Activated CD8-positive, alpha-beta memory T cell treated with anti-CD3 and anti-CD28 coated beads, Interleukin-2, amount 50 U/mL, for 48 hours (primary cell): ENCODE data around the gene FURIN.
A peak's percentile ranks its signal among the peaks of the same experiment; 100 is the strongest.
"Not testable (repeated sequence)": the region's sequence is repeated elsewhere in the genome, so short reads cannot be mapped to it uniquely, and the experiment has no call there.

Source experiments
- DNase-seq: peaks from one replicate; pipeline ENCODE4 v3.0.0-alpha.2; 2020

FURIN gene

DNA sequence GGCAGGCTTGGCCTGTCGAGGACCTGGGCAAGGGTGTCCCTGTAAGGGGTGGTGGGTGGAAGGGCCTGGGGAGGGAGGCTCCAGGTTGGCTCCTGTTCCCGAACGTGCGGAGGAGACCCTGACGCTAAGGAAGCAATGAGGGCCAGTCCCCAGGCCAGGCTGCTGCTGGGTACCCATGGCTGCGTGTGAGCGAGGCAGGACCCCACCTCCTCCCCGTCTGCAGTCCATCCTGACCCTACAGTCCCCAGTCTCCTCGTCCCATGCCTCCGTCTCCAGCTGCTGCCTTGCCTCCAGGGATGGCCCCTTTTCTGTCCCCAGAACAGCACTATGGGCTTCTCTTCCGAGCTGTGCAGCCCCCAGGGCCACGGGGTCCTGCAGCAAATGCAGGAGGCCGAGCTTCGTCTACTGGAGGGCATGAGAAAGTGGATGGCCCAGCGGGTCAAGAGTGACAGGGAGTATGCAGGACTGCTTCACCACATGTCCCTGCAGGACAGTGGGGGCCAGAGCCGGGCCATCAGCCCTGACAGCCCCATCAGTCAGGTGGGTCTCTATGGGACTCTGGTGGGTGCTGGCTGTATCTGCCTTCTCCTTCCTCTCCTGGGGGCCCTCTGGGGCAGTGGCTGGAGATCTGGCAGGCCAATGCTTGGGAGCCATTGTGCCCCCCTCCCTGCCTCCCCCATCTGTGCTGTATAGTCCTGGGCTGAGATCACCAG, 16.5 kb downstream of the FURIN start:
- DNase-seq = peak; percentile 77

DNA sequence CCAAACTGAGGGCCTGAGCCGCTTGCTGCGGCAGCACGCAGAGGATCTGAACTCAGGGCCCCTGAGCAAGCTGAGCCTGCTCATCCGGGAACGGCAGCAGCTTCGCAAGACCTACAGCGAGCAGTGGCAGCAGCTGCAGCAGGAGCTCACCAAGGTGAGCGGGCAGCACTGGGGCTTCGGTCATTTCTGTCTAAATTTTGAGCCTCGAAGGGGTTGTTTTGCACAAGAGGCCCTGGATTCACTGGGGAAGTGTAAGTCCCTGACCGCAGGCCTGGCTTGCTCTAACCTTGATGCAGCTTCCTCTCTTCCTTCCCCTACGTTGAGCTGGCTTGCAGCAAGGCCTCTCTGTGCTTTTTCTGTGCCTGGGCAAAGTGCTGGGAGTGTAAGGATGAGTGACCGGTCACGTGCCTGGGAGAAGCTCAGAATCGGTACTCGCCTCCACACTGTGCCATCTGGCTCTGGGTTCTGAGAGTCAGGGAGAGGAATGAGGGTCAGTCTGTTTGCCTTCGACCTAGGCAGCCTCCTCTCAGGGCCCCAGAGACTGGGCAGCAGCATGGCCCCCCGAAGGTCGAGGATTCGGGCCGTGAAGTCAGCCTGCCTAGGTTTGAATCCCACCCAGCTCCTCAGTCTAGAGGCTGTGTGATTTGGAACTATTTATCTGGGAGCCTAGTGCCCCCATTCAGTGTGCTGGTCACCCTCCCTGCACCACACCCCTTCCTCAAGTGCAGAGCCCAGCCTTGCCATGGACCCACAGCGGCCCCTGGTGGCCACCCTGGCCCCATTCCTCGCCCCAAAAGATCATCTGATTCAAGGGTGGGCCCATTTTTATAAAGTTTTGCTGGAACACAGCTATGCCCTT, 17.3 kb downstream of the FURIN start:
- peak; percentile 96 for DNase-seq

DNA sequence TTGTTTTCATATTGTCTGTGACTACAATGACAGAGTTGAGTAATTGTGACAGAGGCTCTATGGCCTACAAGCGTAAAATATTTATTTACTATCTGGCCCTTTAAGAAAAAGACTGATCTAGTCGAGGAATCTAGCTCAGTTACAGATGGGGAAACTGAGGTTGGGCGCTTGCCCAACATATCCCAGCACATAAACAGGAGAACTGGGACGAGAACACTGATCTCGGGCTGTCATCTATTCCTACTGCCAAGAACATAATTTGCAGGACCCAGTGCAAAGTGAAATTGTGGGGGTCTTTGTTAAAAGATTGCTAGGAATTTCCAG, 17.9 kb downstream of the FURIN start:
- DNase-seq = no peak

DNA sequence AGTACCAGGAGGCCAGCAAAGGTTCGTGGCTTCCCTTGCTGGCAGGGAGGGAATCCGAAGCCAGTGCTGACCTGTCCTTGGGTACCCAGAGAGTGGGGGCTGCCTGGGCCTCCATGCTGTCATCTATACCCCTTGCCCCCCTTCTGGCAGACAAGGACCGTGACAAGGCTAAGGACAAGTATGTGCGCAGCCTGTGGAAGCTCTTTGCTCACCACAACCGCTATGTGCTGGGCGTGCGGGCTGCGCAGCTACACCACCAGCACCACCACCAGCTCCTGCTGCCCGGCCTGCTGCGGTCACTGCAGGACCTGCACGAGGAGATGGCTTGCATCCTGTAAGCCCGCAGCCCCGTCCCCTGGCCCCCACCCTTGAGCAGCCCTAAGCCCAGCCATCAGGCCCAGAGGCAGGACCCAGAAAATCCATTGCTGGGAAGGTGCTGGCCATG, 18.7 kb downstream of the FURIN start:
- no peak for DNase-seq

DNA sequence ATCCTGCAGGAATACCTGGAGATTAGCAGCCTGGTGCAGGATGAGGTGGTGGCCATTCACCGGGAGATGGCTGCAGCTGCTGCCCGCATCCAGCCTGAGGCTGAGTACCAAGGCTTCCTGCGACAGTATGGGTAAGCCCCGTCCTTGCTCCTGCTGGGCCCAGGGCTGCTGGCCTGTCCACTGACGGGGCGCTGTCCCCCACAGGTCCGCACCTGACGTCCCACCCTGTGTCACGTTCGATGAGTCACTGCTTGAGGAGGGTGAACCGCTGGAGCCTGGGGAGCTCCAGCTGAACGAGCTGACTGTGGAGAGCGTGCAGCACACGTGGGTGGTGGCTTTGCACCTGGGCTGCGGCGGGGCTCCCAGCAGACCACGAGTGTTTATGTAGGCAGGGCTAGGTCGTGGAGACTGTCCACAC, 20.9 kb downstream of the FURIN start:
- no peak for DNase-seq

DNA sequence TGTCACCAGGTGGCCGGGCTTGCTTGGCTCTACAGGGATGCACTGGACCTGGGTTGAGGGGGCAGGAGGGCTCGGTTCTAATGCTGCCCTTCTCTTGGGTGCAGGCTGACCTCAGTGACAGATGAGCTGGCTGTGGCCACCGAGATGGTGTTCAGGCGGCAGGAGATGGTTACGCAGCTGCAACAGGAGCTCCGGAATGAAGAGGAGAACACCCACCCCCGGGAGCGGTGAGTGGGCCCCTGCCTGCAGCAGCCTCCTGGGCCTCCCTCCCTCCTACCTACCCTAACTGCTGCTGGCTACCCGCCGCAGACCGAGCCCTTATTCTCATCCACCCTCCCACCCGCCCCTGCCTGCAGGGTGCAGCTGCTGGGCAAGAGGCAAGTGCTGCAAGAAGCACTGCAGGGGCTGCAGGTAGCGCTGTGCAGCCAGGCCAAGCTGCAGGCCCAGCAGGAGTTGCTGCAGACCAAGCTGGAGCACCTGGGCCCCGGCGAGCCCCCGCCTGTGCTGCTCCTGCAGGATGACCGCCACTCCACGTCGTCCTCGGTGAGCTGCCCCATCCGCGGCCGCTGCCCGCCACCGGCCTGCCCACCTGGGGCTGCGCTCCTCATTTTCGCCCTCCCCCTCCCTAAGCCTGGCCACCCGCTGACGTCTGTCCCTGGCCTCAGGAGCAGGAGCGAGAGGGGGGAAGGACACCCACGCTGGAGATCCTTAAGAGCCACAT, 21.5 kb downstream of the FURIN start:
- DNase-seq = no peak

DNA sequence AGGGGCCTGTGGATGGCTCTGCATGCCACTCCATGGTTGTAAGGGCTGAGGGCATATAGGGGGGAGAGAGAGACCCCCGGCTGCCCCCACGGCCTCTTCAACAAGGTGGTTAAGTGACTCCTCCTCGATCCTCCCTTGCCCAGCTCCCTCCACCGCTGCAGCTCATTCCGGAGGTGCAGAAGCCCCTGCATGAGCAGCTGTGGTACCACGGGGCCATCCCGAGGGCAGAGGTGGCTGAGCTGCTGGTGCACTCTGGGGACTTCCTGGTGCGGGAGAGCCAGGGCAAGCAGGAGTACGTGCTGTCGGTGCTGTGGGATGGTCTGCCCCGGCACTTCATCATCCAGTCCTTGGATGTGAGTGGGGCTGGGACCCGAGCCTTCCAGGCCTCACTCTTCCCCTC, 22.5 kb downstream of the FURIN start:
- DNase-seq = no peak

DNA sequence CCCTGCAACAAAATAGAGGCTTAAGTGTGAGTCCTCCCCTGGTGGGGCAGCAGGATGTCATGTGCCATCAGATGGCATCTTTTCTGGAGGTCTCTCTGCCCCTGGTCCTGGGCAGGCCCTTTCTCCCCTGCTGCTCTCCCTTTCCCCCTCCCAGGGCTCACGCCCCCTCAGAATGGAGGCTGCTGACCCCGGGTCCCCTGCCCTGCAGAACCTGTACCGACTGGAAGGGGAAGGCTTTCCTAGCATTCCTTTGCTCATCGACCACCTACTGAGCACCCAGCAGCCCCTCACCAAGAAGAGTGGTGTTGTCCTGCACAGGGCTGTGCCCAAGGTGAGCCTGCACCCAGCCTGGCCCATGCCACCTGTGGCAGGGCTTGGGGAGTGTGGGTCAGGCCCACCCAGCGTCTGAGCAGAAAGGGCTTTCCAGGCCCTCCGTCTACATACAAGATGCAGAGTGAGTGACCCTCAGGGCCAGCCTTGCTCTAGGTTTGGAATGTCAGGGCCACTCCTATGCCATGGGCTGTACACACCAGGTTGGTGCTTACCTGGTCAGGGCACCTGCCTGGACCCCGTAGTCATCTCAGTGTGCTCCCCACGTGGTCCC, 23.1 kb downstream of the FURIN start:
- DNase-seq = no peak

DNA sequence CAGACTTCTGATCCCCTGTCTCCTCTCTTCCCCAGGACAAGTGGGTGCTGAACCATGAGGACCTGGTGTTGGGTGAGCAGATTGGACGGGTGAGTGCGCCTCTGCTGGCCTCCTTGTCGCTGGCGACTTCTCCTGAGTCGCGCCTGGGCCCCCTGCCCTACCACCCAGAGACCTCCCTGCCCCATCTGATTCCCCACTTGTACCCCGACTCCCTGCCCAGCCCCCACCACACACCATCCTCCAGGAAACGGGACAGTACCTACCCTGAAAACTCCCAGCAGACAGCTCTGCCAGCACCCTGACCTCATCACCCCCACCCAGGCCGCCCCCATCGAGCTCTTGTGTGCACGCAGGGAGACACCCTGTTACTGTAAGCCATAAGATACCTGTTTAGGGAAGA, 23.6 kb downstream of the FURIN start:
- DNase-seq = no peak

DNA sequence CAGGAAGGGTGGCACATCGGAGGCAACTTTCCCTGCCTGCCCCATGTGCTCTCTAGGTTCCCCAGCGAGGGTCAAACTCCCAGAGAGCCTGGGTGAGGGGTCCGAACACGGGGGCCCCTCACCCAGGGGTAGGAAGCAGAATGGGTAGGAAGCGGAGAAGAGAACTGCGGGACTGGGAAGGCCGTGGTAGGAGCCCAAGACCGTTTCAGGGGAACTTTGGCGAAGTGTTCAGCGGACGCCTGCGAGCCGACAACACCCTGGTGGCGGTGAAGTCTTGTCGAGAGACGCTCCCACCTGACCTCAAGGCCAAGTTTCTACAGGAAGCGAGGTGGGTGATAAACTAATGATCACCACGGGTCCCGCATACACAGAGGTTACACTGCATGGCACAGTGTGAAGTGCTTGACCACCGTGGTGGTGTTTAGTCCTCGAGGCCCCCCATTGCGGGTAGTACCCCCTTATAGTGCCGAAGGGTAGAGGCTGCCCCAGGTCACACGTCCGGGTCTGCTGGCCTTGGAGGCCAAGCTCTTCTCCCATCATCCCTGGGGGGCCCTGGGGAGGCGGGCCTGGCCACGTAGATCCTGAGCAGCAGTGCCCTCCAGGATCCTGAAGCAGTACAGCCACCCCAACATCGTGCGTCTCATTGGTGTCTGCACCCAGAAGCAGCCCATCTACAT, 24.2 kb downstream of the FURIN start:
- no peak for DNase-seq

DNA sequence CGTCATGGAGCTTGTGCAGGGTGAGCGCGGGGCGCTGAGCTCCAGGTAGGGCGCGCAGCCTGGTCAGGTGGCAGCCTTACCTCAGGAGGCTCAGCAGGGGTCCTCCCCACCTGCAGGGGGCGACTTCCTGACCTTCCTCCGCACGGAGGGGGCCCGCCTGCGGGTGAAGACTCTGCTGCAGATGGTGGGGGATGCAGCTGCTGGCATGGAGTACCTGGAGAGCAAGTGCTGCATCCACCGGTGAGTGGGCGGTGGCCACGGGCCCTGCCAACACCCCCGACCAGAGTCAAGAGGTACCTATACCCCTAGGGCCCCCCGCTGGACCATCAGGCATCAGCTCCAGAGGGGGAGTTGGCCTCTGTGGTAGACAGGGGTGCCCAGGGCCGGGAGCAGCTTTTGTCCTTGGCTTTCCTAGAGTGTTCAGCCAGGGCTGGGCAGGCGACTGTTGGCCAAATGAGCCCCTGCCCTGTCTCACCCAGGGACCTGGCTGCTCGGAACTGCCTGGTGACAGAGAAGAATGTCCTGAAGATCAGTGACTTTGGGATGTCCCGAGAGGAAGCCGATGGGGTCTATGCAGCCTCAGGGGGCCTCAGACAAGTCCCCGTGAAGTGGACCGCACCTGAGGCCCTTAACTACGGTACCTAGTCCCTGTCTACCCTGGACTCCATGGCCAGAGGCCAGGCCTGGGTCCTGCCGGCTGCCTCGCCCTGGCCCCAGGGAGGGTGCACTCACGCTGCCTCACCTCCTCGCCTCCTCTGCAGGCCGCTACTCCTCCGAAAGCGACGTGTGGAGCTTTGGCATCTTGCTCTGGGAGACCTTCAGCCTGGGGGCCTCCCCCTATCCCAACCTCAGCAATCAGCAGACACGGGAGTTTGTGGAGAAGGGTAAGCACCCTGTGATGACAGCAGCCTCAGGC, 25.0 kb downstream of the FURIN start:
- DNase-seq = no peak

DNA sequence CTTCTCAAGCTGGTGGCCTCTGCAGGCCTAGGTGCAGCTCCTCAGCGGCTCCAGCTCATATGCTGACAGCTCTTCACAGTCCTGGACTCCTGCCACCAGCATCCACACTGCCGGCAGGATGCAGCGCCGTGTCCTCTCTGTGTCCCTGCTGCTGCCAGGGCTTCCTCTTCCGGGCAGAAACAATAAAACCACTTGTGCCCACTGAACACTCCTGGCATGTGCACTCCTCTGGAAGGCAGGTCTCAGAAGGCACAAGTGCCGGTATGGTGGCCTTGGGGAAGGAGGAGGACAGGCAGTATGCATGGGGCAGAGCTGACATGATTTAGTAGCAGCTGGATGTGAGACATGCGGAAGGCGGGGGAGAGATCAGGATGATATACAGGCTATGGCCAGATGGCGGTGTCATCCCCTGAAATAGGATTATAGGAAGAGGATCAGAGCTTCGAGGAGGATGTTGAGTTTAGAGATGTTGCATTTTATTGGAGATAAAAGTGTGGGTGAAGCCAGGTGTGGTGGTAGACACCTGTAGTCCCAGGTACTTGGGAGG, 27.3 kb downstream of the FURIN start:
- DNase-seq = no peak

DNA sequence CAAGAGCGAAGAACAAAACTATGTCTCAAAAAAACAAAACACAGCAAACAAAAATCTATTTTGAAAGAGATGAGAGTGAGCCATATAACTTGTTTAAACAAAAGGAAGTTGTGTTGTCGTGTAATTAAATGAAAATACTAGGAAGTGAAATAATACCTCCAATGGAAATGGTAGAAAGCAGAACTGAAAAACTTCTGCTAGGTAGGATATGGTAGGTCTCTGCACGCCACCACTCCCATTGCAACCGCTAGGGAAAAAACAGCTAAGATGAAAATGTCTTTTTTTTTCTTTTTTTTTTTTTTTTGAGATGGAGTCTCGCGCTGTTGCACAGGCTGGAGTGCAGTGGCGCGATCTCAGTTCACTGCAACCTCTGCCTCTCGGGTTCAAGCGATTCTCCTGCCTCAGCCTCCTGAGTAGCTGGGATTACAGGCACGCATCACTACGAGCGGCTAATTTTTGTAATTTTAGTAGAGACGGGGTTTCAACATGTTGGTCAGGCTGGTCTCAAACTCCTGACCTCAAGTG, 28.8 kb downstream of the FURIN start:
- DNase-seq = not testable (repeated sequence)

DNA sequence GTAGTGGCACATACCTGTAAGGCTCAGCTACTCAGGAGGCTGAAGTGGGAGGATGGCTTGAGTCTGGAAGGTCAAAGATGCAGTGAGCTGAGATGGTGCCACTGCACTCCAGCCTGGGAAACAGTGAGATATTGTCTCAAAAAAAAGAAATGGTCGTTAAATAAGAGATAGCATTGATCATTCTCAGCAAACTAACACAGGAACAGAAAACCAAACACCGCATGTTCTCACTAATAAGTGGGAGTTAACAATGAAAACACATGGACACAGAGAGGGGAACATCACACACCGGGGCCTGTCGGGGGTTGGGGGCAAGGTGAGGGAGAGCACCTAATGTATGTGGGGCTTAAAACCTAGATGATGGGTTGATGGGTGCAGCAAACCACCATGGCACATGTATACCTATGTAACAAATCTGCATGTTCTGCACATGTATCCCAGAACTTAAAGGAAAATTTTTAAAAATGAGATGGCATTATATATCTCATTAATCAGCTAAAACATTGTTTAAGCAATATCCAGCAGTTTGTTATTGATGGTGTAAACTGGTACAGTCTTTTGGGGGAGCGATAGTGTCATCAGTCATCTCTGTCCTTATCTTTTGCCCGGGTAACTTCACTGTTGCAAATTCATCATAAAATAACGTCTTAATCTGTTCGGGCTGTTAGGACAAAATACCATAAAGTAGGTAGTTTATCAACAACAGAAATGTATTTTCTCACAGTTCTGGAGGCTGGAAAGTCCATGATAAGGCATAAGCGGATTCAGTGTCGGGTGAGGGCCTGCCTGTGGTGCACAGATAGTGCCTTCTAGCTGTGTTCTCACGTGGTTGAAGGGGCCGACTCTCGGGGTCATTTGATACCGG, 33.0 kb downstream of the FURIN start:
- DNase-seq = no peak

DNA sequence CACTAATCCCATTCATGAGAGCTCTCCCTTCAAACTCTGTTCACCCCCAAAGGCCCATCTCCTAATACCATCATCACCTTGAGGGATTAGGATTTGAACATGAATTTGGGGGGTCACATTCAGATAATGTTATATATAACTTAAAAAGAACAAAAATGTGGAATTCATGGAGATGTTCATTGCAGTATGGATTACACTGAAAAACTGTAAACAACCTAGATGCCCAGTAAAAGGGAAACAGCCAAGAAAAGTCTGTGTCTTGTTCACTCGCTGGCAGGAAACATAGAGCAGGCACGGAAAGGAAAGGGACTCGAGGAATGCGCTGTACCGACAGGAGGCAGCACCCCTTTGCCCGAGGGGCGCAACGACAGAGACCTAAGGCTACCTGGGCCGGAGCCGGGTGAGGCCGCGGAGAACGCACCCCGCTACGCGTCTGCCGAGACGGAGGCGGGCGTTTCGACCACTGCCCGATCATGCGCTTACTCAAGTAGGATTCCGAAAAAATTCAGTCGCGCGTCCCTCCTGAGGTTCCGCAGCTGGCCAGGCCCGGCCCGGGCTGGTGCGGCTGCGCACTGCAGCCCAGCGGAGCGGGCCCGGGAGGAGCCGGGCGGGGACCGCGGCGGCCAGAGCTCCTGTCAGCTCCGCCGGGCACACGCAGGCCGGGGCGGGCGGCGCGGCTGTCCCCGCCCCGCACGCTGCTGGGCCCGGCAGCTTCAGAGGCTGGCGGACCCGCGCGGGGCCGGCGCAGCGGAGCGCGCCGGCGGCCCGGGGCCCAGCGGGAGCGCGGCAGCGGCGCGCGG, 33.9 kb downstream of the FURIN start:
- peak; percentile 87 for DNase-seq

DNA sequence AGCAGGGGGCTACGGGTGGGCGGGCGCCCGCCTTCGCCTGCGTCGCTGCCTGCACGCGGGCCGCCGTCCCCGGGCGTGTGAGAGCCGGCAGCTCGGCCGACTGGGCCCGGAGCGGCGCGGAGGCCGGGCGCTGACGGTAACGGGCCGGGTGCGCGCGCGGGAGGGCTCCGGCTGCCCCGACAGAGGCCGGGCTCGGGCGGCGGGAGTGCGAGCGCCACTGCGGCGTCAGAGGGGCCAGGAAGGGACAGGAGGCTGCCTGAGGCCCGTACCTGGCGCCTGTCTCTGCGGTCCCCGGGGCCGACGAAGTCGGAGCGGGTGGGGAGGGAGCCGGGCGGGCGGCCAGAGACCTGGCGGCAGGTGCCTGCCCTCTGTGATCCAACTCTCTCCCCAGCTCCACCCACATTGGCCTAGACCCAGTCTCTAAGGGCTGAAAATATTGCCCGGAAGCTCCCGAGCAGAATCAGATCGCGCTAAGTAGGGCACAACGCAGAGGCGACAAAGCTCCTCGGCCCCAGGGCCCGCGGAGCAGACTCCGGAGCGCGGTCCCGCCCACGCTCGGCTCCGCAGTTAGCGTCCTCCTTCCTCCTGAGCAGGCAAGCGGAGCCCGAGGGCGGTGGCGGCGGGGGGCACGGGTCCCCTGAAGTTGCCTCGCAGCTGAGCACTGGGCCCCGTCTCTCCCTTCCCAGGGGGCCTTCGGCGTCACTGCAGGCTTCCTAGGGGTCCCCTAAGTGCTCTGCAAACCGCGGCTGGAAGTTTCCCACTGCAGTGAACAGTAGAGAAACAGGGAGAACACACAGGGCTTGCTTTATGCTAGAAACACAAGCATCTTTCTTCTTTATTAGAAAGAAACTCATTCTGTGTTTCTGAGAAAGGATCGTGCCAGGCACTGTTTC, 34.7 kb downstream of the FURIN start, which contains the start of gene MAN2A2:
Gene MAN2A2 (plus strand): TSS at position 463 of the 893 bp plus-strand sequence. CDS start 906 bp downstream, outside the sequence.
- DNase-seq = peak; percentile 92

DNA sequence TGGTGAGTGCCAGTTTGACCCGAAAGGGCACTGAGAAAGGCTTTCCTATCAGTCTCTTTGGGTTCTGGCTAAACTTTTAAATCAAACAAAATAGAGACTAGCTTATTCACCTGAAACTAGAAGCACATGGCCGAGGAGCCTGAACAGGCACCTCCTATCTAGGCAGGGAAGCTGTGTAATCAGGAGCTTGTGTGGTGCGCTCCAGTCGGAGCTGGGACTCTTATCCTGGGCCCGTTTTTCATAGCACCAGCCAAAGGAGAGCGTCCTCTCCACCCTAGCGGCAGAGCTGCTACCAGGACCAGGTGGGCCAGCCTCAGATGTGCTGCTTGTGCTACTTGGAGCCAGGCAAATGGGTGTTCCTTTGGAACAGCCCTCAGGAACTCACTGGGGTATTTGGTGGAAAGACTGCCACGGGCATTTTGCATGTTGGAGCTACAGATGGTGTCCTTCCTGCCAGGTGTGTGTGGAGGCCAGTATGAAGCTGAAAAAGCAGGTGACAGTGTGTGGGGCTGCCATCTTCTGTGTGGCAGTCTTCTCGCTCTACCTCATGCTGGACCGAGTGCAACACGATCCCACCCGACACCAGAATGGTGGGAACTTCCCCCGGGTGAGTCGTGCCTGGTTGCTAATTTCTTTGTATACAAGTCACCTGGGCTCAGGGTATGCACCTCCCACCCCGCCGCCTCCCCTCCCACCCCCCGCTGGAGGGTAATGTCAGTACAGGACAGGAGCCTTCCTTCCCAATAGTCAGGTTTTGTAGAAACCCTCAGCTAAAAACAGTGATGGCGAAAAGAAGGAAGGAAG, 35.5 kb downstream of the FURIN start:
- no peak for DNase-seq
